Measurements from ENCODE around the gene SPSB4.
A peak's percentile ranks its signal among the peaks of the same experiment; 100 is the strongest.
"Not testable (repeated sequence)": the region's sequence is repeated elsewhere in the genome, so short reads cannot be mapped to it uniquely, and the experiment has no call there.

Gene SPSB4

DNA sequence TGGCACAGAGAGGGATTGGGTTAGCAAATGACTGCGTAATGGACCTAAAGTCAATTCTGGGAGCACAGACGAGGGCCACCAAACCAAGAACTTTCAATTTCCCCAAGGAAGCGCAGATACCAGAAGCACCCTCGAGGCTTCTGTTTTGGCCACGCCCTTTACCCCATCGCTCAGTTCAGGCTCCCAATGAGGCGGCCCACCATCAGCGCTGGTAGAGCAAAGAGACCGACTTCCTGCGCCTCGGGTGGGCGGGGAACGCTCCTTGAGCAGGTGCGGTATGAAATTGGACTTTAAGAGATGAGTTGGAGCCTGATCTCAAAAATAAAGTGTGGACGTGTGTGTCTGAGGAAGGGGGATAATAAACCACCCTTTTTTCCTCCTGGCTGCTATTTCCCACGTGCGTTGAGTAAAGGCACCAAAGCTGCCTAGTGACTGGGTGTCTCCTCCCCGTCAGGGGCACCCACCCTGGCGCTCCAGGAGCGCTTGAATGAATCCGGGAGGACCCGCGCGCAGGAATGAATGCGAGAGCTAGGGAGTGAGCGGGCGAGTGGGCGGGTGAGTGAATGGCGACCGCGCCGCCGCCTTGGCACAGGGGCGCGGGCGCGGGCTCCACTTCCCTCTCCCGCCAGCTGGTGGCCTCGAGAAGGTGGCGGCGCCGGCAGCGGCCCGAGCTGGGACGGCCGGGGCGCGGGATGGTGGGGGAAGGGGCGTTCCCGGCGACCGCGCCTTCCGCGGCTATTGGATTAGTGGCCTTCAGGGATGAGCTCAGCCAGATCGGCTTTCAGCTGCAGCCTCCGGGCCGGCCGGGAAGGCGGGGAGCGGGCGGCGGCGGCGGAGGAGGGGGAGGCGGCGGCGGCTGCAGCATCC, at the start of gene SPSB4:
TSS of gene SPSB4 (plus strand) at position 772 of the 867 bp plus-strand sequence. CDS start 14,758 bp downstream, outside the sequence.
- DNase-seq = peak; percentile 90

DNA sequence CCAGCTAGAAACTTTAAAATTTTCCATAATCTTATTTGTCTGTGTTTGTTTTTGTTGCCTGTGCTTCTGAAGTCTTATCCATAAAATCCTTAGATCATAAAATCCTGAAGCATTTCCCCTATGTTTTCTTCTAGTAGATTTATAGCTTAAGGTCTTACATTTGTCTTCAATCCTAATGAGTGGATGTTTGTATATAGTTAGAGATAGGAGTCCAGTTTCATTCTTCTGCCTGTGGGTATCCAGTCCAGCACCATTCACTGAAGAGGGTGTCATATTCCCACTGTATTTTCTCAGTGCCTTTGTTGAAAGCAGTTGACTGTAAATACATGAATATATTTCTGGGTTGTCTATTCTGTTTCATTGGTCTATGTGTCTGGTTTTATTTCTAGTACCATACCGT, 44.8 kb upstream of the SPSB4 start:
- DNase-seq = no peak

DNA sequence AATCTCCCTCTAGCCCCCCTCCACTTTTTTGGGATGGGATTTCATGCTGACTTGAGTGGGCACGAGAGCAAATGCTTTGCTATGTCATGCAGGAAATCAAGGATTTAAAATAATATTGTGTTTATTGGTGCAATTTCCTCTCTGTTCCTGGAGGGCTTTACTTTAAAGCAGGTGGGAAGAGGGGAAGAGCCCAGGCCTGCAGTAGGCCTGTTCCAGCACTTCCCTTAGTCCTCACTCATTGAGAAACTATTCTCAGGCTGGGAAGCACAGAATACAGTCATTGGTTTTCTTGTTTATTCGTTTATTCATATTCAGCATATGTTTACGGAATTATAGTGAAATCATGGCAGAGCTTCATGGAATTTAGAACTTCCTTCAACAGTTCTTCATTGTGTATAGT, 41.7 kb upstream of the SPSB4 start:
- no peak for DNase-seq

DNA sequence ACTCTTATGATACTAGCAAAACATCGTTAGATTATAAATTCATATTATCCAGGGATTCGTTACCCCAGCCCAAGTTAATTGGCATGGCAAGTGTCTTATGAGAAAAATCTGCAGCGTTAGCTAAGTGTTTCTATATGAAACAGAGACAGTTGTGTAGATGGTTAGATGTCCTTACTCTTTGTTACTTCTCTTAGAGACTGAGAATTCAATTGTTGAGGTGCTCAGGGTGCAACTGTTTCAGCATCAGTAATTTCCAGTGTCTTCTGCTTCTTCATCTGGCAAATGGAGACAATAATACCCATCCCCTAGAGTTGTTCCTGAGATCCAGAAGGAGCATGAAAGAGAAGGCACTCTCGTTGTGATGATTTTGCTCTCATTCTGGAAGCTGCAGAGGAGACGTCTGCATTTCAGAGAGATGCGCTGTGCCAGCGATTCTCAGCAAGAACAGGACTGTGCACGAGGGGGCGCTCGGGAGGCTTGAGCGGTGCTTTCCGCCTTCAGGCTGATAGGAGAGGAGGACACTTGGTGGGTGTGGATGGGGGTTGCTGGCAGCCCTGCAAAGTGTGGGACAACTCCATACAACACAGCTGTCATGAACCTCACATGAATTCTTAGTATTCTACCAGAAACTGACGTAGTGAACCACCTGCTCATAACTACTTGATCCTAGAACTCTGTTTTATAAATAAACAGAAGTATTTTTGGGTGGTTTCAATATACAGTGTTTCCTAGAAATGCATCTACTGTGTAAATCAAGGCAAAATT, 39.7 kb upstream of the SPSB4 start:
- peak; percentile 86 for DNase-seq

DNA sequence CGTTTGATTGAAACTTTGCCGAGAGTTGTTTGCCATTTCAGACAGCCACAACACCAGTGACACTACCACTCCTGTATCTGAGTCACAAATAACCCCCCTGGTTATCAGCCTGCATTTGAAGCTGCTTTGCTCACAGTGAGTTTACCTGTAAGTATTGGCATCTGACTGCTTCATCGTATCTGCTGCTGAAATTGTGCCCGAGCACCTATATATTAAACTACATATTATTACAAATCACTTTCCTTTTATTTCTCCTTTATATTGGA, 39.2 kb upstream of the SPSB4 start:
- no peak for DNase-seq

DNA sequence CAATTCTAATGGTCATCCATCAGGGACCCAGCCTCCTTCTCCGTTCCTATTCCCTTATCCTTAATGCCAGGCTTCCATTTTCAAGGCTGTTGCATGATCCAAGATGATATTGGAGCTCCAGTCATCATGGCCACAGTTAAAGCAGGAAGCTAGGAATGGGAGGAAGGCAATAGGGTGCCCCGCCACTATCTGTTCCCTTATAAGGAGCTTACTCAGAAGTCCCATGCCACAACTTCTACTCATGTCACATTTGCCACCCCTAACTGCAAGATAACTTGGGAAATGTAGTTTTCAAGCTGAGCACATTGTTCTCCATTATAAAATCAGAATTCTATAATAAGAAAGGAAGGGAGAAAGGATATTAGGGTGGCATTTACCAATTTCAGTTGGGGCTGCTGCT, 38.6 kb upstream of the SPSB4 start:
- no peak for DNase-seq

DNA sequence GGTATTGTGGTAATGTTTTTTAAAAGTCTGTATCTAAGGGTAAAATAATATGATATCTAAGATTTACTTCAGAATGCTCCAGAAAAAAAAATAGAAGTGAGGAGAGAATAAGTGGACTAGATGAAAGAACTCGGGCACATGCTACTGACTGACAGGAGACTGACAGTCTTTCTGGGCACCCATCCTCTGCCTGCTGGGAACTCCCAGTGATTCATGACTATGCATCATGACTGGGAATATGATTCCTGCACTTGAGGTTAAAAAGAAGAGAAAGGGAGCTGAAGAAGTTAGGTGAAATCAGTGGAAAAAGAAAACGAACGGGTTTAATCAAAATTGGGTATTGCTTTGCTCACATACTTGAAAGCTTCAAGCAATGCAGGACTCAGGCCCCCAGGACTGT, 35.7 kb upstream of the SPSB4 start:
- no peak for DNase-seq

DNA sequence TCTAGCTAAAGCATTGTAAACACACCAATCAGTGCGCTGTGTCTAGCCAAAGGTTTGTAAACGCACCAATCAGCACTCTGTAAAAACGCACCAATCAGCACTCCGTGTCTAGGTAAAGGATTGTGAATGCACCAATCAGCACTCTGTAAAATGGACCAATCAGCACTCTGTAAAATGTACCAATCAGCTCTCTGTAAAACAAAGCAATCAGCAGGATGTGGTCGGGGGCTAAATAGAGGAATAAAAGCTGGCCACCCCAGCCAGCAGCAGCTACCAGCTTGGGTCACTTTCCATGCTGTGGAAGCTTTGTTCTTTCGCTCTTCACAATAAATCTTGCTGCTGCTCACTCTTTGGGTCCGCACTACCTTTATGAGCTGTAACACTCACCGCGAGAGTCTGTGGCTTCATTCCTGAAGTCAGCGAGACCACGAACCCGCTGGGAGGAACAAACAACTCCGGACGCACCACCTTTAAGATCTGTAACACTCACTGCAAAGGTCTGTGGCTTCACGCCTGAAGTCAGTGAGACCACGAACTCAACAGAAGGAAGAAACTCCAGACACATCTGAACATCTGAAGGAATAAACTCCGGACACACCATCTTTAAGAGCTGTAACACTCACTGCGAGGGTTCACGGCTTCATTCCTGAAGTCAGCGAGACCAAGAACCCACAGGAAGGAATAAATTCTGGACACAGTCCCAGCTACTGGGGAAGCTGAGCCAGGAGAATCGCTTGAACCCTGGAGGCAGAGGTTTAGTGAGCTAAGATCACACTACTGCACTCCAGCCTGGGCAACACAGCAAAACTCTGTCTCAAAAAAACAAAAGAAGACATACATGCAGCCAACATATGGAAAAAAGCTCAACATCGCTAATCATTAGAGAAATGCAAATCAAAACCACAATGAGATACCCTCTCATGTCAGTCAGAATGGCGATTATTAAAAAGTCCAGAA, 33.5 kb upstream of the SPSB4 start:
- not testable (repeated sequence) for DNase-seq

DNA sequence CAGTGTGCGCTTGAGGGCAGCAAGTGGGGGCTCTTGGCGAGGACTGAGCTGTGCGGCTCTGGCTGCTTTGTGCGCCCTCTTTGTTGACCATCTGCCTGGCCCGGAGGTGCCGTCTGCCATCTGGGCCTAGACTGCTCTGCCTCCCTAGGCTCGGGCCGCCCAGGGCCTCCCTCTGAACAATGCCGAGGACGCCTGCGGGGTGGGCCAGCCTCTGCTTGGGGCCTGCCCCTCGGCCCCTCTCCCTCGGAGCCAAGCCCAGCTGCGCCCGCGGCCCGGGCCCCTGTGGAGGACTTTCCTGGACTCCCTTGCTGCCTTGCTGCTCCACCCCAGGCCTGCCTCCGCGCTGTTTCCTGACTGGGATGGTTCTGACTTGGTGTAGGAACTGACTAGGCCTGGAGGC, 31.9 kb upstream of the SPSB4 start:
- DNase-seq = no peak

DNA sequence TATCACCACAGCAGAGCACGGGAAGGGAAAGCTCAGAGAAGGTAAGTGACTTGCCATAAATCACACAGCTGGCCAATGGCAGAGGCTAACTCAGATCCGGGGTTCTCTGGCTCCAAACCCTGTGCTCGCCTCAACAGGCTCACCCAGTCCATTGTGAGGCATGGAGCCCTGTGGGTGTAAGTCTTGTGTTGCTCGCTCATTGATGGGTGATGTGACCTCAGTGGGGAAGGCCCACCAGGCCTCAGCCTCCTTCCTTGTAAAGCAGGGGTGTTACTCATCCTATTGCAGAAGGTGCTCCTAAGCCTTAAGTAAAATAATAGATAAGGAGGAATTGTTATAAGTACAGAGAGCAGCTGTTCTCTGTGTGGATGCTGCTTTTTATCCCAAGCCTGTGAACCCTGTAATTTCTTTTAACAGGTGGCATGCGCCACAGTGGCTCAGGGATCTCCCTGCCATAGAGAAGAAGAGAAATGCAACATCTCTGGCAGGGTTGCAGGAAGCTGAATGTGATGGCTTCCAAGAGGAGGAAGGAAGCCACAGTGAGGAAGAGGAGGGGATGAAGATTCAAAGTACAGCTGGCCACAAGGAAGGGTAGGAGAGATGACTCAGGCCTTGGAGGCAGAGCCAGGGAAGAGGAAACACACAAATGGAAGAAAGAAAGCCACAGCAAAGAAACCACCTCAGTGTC, 30.9 kb upstream of the SPSB4 start:
- no peak for DNase-seq

DNA sequence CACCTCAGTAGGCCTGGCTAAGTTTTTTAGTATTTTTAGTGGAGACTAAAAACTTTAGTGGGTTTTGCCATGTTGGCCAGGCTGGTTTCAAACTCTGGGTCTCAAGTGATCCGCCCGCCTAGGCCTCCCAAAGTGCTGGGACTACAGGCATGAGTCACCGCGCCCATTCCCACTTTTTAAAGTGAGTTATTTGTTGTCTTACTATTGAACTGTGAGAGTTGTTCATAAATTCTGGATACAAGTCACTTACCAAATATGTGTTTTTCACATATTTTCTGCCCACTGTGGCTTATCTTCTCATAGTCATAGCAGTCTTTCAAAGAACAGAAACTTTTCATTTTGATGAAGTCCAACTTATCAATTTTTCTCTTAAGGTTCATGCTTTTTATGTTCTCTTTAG, 29.9 kb upstream of the SPSB4 start:
- no peak for DNase-seq

DNA sequence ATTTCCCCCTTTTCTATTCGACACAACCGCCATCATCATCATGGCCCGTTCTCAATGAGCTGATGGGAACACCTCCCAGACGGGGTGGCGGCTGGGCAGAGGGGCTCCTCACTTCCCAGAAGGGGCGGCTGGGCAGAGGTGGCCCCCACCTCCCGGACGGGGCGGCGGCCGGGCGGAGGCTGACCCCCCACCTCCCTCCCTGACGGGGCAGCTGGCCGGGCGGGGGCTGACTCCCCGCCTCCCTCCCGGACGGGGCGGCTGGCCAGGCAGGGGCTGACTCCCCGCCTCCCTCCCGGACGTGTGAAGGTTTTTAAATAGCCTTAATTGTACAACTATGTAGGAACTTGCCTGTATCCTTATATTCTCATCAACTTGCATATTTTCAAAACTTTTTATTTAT, 20.9 kb upstream of the SPSB4 start:
- no peak for DNase-seq

DNA sequence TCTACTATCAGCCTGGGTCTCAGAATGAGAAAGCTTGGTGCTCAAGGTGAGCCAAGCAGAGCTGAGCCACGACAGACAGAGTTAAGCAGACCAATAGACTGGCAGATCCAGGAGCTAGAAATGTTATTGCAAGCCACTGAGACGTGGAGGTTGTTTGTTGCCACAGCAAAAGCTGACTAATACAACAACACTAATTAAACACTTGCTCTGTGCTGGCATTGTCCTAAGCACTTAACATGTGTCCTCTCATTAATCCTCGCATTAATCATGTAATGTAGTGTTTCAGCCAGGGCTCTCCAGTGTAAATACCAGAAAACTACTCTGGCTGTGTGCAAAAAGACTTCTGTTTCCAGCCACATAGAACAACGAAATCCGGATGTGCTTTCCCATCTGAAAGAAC, 11.6 kb upstream of the SPSB4 start:
- DNase-seq = no peak

DNA sequence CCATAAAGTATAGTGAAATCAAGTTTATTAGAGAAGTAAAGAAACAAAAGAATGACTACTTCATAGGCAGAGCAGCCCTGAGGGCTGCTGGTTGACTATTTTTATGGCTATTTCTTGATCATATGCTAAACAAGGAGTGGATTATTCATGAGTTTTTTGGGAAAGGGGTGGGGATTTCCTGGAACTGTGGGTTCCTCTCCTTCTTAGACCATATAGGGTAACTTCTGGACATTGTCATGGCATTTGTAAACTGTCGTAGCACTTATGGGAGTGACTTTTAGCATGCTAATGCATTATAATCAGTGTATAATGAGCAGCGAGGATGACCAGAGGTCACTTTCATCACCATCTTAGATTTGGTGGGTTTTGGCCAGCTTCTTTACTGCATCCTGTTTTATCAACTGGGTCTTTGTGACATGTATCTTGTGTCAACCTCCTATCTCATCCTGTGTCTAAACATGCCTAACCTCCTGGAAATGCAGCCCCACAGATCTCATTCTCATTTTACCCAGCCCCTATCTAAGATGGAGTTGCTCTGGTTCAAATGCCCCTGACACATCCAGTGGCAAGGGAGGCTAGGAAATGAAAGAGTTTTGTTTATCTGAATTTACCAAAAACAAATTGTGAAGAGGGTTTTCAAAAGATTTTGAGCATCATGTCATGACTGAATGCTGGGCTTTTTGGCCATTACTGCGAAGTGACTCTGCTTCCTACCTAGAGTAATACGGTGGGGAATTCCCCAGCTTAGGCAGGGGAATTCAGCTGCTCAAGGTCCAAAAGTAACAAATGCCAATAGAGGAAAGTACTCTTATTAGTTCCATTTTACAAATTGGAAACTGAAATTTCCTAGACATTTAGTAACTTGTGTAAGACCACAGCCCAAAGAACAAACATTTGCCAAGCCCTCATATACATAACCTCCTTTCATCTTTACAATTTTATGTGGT, 6.2 kb upstream of the SPSB4 start:
- DNase-seq = no peak

DNA sequence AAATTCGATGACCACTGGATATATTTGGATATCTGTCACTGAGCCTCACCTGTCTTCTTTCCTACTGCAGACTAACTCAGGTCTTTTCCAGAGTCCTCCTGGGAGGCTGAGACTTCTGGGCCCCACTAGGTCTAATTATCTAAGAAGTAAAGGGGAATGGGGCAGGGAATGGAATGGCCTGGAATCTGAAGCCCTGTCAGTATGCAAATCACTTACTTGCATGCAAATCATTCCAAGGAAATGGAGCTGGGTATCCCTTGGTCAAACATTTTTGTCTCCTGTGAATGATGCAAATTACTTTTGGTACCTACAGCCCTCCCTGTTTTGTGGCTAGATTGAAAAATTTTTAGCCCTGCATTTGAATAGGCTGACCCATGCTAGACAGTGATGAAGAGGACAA, 5.3 kb upstream of the SPSB4 start:
- no peak for DNase-seq

DNA sequence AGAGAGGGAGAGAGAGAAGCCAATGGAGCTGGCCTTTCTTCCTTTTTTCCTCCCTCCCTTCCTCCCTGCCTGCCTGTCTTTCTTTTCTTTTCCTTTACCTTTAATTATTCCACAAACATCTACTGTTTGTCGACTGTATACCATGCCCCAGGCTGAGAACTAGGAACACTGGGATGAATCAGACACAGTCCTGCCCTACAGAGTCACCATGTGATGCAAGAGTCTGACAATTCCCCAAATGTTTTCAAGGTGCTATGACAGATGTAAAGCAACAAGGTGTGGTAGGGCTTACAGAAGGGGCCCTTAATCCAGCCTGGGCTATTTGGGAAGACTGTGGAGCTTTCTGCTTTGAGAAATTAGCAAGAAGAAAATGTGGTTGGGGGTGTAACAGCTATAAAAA, 4.0 kb upstream of the SPSB4 start:
- DNase-seq = no peak

DNA sequence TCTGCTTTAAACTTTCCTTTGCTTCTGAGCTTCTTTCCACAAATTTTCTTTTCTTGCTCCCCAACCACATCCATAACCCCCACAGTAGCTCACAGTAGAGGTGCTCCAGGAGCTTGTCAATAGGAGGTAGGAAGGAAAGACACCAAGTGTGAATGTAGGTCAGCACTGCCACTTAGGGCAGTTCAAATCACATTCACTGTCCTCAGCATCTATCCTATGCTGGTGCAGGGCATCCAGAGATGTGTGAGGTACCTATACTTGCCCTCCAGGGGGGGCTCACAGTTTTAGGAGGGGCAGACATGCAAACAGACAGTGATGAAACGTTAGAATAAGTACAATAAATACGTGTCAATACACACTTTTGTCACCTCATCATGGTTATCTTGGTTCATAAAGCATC, 1.5 kb upstream of the SPSB4 start:
- no peak for DNase-seq

DNA sequence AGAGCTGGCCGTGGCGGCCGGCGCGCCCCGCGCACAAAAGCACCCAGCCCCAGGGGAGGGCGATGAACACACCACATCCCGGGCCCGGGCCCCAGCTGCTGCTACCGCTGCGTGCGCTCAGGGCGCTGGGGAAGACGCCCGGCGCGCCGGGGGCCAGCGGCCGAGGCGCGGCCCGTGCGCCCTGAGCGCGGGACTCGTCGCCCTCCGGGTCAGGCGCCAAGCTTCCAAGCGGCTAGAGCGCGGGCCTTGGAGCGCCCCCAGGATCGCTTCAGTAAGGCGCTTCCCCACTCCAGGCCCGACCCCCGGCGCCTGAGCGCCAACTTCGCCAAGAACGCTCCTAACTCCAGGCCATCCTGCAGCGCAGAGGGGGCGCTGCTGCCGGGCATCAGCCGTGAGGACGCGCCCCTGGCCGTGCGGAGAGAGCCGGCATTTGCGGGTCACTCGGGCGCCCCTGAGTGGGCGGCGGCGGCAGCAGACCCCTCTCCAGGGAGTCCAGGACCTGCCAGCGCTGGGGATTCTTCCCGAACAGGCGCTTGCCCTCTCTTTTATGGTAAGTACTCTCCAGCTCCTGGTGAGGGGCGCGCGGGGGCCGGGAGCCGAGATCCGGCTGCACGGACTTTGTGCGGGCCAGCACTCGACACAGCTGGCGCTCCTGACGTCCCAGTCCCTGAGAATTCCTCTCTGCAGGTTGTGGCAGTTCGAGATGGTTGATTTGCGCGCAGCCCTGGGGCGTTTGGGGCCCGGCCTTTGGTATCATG, 475 bp downstream of the SPSB4 start:
- DNase-seq = peak; percentile 70

DNA sequence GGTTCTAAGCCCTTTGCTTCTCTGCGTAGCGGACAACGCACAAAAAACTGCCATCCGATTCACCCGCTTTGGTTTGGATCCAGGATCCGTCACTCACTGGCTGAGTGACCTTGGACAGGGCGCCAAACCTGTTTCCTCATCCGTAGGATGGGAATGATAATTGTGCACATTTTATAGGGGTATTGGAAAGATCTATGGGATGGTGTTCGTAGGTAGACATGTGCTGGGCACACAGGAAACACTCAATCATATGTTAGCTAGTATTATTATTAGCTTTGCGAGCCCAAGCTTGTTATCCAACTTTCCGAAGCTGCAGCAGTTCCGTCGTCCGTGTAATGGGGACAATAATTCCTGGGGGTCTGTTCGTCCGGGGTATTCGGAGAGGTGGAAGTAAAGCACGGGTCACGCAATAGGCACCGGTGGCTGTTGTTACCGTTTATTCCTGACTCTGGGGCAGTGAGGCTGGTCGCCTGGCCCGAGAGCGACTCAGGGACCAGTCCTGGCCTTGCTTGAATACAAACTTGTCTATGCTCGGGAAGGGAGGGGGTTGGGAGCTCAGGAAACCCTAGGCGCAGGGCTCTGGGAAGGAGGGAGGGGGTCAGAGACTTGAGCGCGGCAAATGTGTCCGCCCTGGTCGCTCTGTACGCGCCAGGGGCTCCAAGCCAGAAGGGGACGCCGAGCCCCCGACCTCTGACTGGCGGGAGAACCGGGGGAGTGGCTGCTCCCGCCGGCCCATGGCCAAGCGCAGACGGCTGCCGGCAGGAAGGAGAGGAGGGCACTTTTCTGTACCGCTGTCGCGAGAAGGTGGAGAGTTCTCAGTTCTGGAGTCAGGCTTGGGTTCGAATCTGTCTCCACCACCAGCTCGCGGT, 1.3 kb downstream of the SPSB4 start:
- DNase-seq = peak; percentile 88

DNA sequence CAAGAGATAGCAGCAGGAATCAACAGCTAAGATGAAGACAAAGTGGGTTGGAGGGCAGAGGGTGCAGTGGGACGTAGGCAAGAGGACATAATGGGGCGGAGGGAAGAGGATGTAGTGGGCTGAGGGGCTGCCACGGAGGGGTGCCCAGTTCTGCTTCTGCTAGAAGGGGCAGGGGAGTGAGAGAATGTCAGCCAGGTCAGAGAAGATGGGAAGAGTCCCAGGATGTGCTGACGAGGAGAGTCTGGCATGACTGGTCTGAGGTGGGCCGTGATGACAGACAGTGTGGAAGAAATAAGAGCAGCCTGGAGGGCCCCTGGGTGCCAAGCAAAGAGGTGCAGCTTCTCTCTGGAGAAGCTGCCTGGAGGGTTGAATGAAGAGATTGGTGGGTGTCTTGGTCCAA, 4.0 kb downstream of the SPSB4 start:
- no peak for DNase-seq
